ENCODE measurements around the gene AGBL1.

Gene AGBL1

DNA sequence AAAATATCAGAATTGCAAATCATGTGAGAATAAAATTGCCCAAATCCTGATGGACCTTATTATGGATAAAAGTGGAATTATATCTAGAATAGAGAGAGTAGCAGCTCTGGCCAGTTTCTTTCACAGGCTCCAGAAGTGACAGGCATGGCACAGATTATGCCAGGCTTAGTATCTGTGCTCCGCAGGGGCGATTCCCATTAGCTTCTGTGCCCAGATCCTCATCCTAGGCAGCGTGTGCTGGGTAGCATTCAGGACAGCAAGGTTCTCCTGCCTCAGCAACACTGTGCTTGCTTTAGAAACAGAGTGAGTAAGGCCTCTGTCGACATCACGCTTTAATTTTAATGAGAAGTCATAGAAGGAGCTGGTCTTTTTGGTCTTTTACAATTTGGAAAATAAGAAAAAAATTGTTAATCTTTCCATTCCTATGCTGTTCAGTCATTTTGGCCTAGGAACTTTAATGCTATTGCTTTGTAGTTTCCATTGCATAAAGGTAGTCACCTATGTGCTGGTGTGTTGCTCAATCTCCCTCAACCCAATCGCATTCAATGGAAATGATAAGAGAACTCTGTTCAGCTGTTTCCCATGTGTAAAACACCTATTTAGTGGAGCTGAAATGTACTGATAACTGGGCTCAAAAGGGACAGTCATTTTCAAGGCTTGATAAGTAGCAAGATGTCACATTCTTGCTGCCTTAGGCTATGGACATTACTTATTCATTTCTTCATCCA is 770.1 kb downstream of the AGBL1 start:
- no peak for DNase-seq (ENCODE audit: low read depth)
- H3K4me3 ChIP-seq (ENCODE audit: low read depth, low read length) = no peak overlapping the region
- TF ChIP-seq, protein P1, sequence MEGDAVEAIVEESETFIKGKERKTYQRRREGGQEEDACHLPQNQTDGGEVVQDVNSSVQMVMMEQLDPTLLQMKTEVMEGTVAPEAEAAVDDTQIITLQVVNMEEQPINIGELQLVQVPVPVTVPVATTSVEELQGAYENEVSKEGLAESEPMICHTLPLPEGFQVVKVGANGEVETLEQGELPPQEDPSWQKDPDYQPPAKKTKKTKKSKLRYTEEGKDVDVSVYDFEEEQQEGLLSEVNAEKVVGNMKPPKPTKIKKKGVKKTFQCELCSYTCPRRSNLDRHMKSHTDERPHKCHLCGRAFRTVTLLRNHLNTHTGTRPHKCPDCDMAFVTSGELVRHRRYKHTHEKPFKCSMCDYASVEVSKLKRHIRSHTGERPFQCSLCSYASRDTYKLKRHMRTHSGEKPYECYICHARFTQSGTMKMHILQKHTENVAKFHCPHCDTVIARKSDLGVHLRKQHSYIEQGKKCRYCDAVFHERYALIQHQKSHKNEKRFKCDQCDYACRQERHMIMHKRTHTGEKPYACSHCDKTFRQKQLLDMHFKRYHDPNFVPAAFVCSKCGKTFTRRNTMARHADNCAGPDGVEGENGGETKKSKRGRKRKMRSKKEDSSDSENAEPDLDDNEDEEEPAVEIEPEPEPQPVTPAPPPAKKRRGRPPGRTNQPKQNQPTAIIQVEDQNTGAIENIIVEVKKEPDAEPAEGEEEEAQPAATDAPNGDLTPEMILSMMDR (IDR thresholded peaks at IDR 0.05; ENCODE audit: insufficient read depth, low read depth, low read length, missing control alignments) = no peak

DNA sequence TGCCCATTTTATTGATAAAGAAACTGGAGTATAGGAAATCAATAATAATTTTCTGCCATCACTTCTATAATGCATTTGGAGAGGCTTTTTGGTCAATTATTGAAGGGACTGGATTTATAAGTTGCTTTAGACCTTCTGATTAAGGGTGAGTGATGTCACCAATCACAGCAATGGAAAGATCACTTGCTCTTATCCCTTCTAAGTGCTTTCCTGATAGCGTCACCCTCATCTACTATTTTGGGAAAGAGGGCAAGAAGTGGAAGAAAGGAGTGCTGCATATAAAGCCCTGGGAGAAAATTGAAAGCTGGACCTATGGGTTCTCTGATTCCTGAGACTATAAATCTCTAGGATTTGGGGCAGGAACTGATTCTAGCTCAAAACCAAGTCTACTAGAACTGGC is 771.3 kb downstream of the AGBL1 start:
- TF ChIP-seq, protein P1 (IDR thresholded peaks at IDR 0.05; ENCODE audit: insufficient read depth, low read depth, low read length, missing control alignments) = no peak
- no peak for DNase-seq (ENCODE audit: low read depth)

DNA sequence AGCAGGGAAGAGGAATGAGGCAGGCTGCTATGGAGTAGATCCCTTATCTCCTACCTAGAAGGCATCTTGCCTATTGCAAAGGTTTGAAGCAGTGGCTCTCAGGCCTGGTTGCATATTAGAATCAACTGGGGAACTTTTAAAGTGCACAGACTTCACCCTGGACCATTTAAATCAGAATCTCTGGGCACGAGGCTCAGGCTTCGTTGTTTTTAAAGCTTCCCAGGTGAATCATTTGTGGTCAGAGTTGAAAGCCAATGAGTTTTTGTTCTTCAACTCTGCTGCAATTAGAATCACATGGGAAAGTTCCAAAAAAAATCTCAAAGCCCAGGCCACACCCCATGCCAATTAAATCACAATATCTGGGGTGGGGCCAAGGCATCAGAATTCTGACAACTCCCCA is 773.1 kb downstream of the AGBL1 start:
- no peak for DNase-seq (ENCODE audit: low read depth)

More for the DNA sequence above, 771.3 kb downstream of the AGBL1 start:
- H3K4me3 ChIP-seq (ENCODE audit: low read depth, low read length) = no peak overlapping the region

DNA sequence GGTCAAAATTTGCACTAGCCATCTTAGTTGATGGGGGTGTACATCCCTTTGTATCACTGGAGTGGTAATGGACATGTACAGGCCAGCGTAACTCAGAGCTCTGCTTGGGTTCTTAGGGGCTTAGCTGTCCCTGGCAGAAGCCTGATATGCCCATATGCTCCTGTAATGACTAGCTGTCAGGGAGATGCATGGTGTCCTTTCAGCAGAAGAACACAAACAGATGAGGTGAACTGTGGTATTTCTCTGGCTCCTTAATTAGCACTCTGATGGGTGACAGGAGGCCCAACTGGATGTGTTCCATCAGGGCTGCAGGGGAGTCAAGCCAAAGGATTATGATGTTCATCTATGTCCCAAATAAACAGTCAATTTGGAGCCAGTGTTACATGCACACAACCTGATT is 774.5 kb downstream of the AGBL1 start:
- TF ChIP-seq, protein P1 (IDR thresholded peaks at IDR 0.05; ENCODE audit: insufficient read depth, low read depth, low read length, missing control alignments) = no peak
- H3K4me3 ChIP-seq (ENCODE audit: low read depth, low read length) = no peak overlapping the region
- DNase-seq (ENCODE audit: low read depth) = no peak

More for the DNA sequence above, 773.1 kb downstream of the AGBL1 start:
- TF ChIP-seq, protein P1 (IDR thresholded peaks at IDR 0.05; ENCODE audit: insufficient read depth, low read depth, low read length, missing control alignments) = no peak
- H3K4me3 ChIP-seq (ENCODE audit: low read depth, low read length) = no peak overlapping the region

DNA sequence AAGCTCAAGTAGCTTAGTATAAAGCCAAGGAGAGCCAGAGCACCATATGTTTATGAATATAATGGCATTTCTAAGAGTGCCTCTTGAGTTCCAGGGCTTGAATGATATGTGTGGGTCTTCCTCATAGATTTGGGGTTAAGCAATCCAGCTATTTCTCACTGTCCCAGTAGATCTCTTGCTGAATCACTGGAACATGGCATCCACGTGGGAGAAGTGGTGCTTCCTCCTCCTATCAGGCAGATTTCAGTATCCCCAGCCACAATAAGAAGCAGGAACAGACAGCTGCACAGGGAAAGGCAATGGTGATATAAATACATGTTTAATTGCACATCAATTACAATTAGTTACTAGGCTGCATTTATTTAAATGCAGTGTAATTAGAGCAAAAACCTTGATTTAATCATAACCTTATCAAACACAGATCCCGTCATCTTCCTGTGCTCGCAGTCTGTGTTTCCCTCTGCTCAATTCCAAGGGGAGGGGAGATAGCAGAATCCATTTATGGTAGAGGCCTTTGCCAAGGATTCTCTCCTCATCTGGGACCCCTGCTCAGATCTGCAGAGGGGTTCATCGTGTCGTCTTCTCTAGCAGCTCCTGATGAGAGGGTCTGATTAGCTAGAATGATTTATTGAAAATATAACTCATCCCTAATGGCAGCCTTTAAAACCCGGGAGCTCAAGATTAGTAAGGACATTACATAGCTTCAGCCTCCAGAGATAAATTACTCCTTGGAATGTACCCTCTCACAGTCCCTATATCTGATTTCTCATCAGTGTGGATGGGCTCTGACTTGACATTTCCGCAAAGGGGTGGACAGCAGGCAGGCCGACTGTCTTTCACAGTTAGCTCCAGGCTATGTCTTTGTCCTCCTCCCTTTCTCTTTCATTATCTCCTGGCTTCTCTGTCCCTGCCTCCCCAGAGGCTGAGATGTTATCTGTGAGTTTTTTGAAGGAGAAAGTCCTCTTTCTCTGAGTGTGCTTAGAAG is 775.9 kb downstream of the AGBL1 start:
- H3K4me3 ChIP-seq (ENCODE audit: low read depth, low read length) = no peak overlapping the region
- TF ChIP-seq, protein P1 (IDR thresholded peaks at IDR 0.05; ENCODE audit: insufficient read depth, low read depth, low read length, missing control alignments) = no peak
- no peak for DNase-seq (ENCODE audit: low read depth)

DNA sequence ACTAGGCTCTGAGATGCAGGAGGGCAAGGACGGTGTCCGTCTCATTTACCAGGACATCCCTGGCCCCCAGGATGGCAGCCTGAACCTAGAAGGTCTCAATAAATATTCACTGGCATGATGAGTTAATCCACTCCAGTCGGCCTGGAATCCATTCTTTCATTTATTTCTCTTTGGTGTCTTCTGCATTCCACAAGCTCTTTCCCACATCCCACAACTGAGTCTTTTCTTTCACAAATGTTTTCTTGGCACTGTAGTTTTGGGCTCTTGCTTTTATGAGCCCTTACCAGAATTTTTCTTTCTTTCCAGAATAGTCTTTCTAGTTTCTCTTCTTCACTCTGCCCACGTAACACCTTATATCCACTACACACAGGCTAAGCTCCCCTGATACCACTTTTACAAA is 778.0 kb downstream of the AGBL1 start:
- H3K4me3 ChIP-seq (ENCODE audit: low read depth, low read length) = no peak overlapping the region
- no peak for DNase-seq (ENCODE audit: low read depth)
- TF ChIP-seq, protein P1 (IDR thresholded peaks at IDR 0.05; ENCODE audit: insufficient read depth, low read depth, low read length, missing control alignments) = no peak
